T-cell (primary cell): ENCODE data around the gene ING4. TPM values are rescaled to one million over a fixed set of nuclear protein-coding genes. Genes with fewer than 3 reads are reported as not detected.
A peak's percentile ranks its signal among the peaks of the same experiment; 100 is the strongest.

Experiments used
- ATAC-seq, 4 experiments: fragments of 200-7000 bp in 3 of 4; fragments of 150-1000 bp in 1 of 4; cut with Tn5 transposase; replicated peaks in 1 of 4; 1 replicate in 3 of 4; 2 replicates in 1 of 4; pipeline ENCODE4 v1.10.0; 2021; ENCODE audit warnings: moderate library complexity in 3 of 4, mild to moderate bottlenecking in 2 of 4, moderate number of reproducible peaks in 1 of 4
- CTCF ChIA-PET, 2 donors: fragments of 300-600 bp; sonication (Branson Sonifier 250); formaldehyde crosslinking; loops; one replicate each; lab custom pipeline; 2022; ENCODE audit warnings: antibody characterized with exemption in 2 of 2; lab: Charles Lee
- POLR2A ChIA-PET, 2 donors: fragments of 300-600 bp; sonication (Branson Sonifier 250); formaldehyde crosslinking; loops; one replicate each; lab custom pipeline; 2022; ENCODE audit warnings: antibody characterized with exemption in 2 of 2; lab: Charles Lee
- DNase-seq, 35 experiments: peaks; one replicate each; pipeline versions ENCODE4 v3.0.0 to v3.0.0-alpha.2; 2013 to 2023
- H3K27ac ChIP-seq: one replicate; pipeline ENCODE4 v1.5.1; 2013; ENCODE audit warnings: low read length
- H3K27me3 ChIP-seq, 2 experiments: replicated peaks in 1 of 2; 1 replicate in 1 of 2; 2 replicates in 1 of 2; pipeline versions ENCODE4 v1.6.1 to v1.7.0; 2013; ENCODE audit warnings: low read length in 1 of 2, mixed read lengths in 1 of 2; ENCODE audit not compliant: control insufficient read depth in 2 of 2, insufficient read depth in 2 of 2; ENCODE audit errors: extremely low read depth in 1 of 2
- H3K36me3 ChIP-seq, 2 donors: 1 replicate in 1 of 2; 2 replicates in 1 of 2; pipeline versions ENCODE4 v1.6.1 to v1.7.0; 2013; ENCODE audit warnings: low read length in 1 of 2; ENCODE audit not compliant: control insufficient read depth in 2 of 2, insufficient read depth in 1 of 2; ENCODE audit errors: extremely low read depth in 1 of 2
- H3K4me1 ChIP-seq, 2 experiments: 1 replicate in 1 of 2; 2 replicates in 1 of 2; pipeline versions ENCODE4 v1.6.1 to v1.7.0; 2013; ENCODE audit warnings: low read length in 2 of 2, mixed read lengths in 1 of 2; ENCODE audit not compliant: insufficient read depth in 2 of 2, control insufficient read depth in 1 of 2; ENCODE audit errors: extremely low read depth in 1 of 2
- H3K4me3 ChIP-seq, 2 donors: 1 replicate in 1 of 2; 2 replicates in 1 of 2; pipeline versions ENCODE4 v1.5.1 to v1.7.0; 2013; ENCODE audit warnings: mild to moderate bottlenecking in 2 of 2, low read length in 1 of 2, moderate library complexity in 1 of 2; ENCODE audit not compliant: control insufficient read depth in 1 of 2; ENCODE audit errors: extremely low read depth in 1 of 2
- H3K9me3 ChIP-seq: 2 replicates; pipeline ENCODE4 v1.7.0; 2013
- H3K27ac Mint-ChIP-seq, 2 donors: one replicate each; pipeline ENCODE4 v1.8.0; 2020 to 2021; ENCODE audit warnings: mild to moderate bottlenecking in 2 of 2, mixed read lengths in 2 of 2
- H3K27me3 Mint-ChIP-seq, 2 donors: one replicate each; pipeline ENCODE4 v1.8.0; 2021 to 2022; ENCODE audit warnings: mixed read lengths in 2 of 2
- H3K36me3 Mint-ChIP-seq: one replicate; pipeline ENCODE4 v1.8.0; 2021; ENCODE audit warnings: mixed read lengths
- H3K4me1 Mint-ChIP-seq, 3 donors: one replicate each; pipeline ENCODE4 v1.8.0; 2020 to 2022; ENCODE audit warnings: mixed read lengths in 3 of 3, mild to moderate bottlenecking in 1 of 3
- H3K4me3 Mint-ChIP-seq, 3 donors: one replicate each; pipeline ENCODE4 v1.8.0; 2020 to 2022; ENCODE audit warnings: mild to moderate bottlenecking in 3 of 3, mixed read lengths in 3 of 3, moderate library complexity in 3 of 3
- H3K9me3 Mint-ChIP-seq, 3 donors: one replicate each; pipeline ENCODE4 v1.8.0; 2020 to 2022; ENCODE audit warnings: mixed read lengths in 3 of 3
- WGBS: methylation state at CpG from one replicate; pipeline ENCODE4 v1.1.5; 2013; ENCODE audit warnings: missing lambda C conversion rate; ENCODE audit not compliant: insufficient coverage; 5-methylcytosine and 5-hydroxymethylcytosine counted together
- total RNA-seq, 35 experiments: library from RNA in 6 of 35; stranded (reverse) in 6 of 35; fragments of 120-200 nt in 1 of 35; gene quantifications; one replicate each; pipeline versions ENCODE4 v1.2.1 to v1.2.4 and lab custom pipeline; 2013 to 2026

The ING4 gene
- total RNA-seq, 5 donors from 2014 or later (not counting 1 experiment from before 2014, with no cell fraction given), result 34.0 to 71.3 (median 64.5) TPM

DNA sequence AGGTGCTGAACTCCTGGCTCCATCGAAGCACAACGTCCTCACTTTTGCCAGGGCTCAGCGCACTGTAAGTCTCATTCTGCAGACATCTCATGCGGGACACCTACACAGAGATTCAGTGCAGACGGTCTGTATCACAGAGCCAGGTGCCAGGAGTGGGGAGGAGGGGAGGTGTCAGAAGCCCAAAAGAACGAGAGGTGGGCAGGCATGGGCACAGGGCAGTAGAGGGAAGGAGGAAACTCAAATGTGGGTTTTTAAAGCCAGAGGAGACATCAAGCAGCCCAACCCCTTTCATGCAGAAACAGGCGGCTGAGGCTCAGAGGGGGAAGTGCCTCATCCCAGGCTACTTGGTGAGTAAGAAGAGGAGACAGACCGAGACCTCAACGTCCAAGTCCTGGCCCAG lies 24.6 kb downstream of the ING4 start:
- Mint-ChIP-seq H3K27me3 (no peaks in the 10 kb centered on the region), H3K36me3 (peaks cover 3% of the 10 kb centered on the region), H3K9me3 (peaks cover 0 to 4% (median 3%) of the 10 kb centered on the region in 3 donors), H3K27ac (no peak overlapping the region), H3K4me3 (no peak overlapping the region), H3K4me1 (peaks cover 22 to 31% (median 24%) of the 10 kb centered on the region in 3 donors)
- H3K27me3 ChIP-seq, result peaks cover 0 to 3% of the 10 kb centered on the region in 2 experiments
- ATAC-seq (no peak), DNase-seq (no peak)
- no peak overlapping the region for H3K27ac ChIP-seq
- H3K4me3 ChIP-seq, result no peak overlapping the region
- peaks cover 12 to 32% of the 10 kb centered on the region in 2 experiments for H3K4me1 ChIP-seq
- ChIA-PET CTCF (no interaction called here), POLR2A (no interaction called here)
- WGBS, result 73% methylated on average over 8 of the region's 9 CpGs
- no peaks in the 10 kb centered on the region for H3K9me3 ChIP-seq
- no peaks in the 10 kb centered on the region for H3K36me3 ChIP-seq

DNA sequence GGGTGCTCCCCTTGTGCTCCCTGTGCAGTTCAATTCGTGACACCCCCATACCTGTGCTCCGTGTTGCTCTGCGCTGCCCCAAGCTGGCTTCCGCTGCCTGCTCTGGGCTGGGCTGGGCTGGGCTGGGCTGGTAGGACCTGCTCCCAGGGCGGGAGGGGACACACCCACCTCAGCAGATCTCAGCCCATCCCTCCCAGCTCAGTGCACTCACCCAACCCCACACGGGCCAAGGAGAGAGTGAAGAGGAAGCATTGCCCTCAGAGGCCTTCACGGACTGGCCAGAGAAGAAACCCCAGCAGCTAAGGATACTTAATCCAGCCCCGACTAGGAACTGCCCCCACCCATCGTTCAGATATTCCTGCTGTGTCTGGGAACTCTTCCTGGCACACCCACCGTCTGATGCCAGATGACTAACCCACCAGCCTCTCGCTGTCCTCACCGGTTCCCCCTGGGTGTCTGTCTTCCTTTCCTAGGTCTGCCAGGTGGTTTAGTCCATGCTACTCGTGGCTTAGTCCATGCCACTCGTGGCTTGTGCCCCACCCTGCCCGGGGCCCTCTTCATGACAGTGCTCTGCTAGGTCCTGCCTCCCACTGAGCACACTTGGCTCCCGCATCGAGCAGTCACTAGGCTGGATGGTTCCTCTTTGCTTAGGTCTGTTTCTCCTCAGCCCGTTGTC lies 26.9 kb downstream of the ING4 start, which contains the start of gene LPAR5:
TSS of gene LPAR5 (minus strand) at position 104 of the 676 bp plus-strand sequence. CDS start 14,711 bp downstream, outside the sequence.
- 68% methylated on average over 14 of the region's 18 CpGs for WGBS
- ChIA-PET CTCF (interaction anchor here (1.0 to 1.6 kb wide), 2 partner anchors 13 to 22 kb away, joined by 3 to 5 read pairs; no protein-coding TSS in a partner anchor), POLR2A (interaction anchor here in 1 of 2 donors (0.5 to 0.6 kb wide), 2 partner anchors 17 to 53 kb away, joined by 3 to 5 read pairs; partner anchors contain the start of gene ZNF384)
- H3K36me3 ChIP-seq, result no peaks in the 10 kb centered on the region
- peaks cover 0 to 3% of the 10 kb centered on the region in 2 experiments for H3K27me3 ChIP-seq
- DNase-seq (peak in 5 of 35 experiments; percentile 29 to 49 (median 36)), ATAC-seq (peak; percentile 51 to 67 (median 65))
- Mint-ChIP-seq H3K27me3 (no peaks in the 10 kb centered on the region), H3K4me3 (peak within 1 kb of the TSS; percentile 72 to 80 (median 74)), H3K9me3 (no peaks in the 10 kb centered on the region), H3K4me1 (peaks cover 45 to 54% (median 47%) of the 10 kb centered on the region in 3 donors), H3K27ac (peak within 1 kb of the TSS; percentile 84 to 88), H3K36me3 (no peaks in the 10 kb centered on the region)
- H3K9me3 ChIP-seq, result no peaks in the 10 kb centered on the region
- peak within 1 kb of the TSS; percentile 74 for H3K27ac ChIP-seq
- peaks cover 29 to 55% of the 10 kb centered on the region in 2 experiments for H3K4me1 ChIP-seq
- peak within 1 kb of the TSS; percentile 45 to 52 for H3K4me3 ChIP-seq

DNA sequence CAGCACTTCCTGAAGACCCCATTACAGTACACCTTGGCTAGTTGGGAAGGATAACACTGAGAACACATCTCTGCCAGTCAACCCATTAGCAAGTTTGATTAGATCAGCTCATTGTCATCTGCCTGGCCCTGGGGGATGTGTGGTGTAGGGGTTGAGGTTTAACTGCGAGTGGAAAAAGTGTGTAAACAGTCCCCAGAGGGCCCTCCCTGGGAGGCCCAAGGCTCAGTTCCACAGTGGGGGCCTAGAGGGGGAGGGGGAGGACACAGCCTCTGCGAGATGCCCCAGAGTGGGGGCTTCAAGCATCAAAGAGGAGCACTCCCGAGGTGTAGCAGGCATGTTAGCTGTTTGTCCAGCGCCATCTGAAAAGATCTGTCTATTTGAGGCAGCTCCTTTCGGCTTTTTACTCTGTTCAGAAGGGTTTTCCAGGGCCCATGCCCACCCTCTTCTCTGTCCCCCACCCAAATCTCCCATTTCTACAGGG lies 27.5 kb downstream of the ING4 start:
- Histone ChIP-seq H3K27me3 (peaks cover 0 to 3% of the 10 kb centered on the region in 2 experiments), H3K4me3 (peak overlapping the region; percentile 45 to 52), H3K4me1 (peaks cover 32 to 61% of the 10 kb centered on the region in 2 experiments), H3K9me3 (no peaks in the 10 kb centered on the region), H3K27ac (peak overlapping the region; percentile 74), H3K36me3 (no peaks in the 10 kb centered on the region)
- Mint-ChIP-seq H3K27ac (peak overlapping the region; percentile 84 to 88), H3K9me3 (no peaks in the 10 kb centered on the region), H3K36me3 (no peaks in the 10 kb centered on the region), H3K4me3 (peak overlapping the region; percentile 72 to 80 (median 74)), H3K4me1 (peaks cover 50 to 60% (median 53%) of the 10 kb centered on the region in 3 donors), H3K27me3 (no peaks in the 10 kb centered on the region)
- ATAC-seq (peak; percentile 31 to 59 (median 57)), DNase-seq (peak in 6 of 35 experiments; percentile 30 to 44 (median 38))
- ChIA-PET POLR2A (interaction anchor here in 1 of 2 donors (0.5 to 0.6 kb wide), 2 partner anchors 17 to 54 kb away, joined by 3 to 5 read pairs; partner anchors contain the start of gene ZNF384), CTCF (interaction anchor here (0.6 to 1.6 kb wide), 3 partner anchors 12 to 94 kb away, joined by 3 to 5 read pairs (median 4); no protein-coding TSS in a partner anchor)
- WGBS, result 27% methylated on average over 5 of the region's 5 CpGs

DNA sequence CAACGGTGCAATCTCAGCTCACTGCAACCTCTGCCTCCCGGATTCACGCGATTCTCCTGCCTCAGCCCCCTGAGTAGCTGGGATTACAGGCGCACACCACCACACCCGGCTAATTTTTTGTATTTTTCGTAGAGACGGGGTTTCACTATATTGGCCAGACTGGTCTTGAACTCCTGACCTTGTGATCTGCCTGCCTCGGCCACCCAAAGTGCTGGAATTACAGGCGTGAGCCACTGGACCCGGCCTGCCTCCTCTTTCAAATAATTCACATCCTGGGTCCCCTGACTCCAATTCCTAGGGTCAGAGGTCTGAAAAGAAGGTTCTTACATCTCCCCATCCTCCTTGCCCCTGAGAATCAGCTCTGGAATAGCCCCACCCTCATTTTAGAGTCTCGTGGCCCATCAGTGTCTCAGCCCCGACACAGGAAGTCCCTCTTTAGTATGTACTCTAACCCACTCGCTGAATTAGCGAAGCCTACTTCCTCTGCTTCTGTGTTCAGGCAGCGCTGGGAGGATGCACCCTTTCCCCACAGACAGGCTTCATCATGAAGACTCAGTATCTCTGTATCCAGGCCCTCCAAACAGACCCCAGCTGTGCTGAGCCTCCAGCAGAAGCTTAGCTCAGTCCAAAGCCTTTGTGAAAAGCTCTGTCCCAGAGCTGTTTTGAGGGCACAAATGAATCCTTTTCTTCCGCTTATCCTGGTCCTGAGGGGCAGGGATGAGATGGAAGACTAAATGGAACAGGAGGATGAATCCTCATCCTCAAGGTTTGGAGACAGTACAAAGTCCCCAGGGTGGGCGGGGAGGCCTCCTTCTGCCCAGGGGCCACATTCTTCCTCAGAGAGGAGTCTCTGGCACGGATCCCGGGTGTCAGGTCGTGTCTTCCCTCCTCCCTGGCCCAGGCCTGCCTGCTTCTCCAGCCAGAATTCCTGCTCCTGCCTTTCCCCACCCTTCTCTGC lies 30.6 kb downstream of the ING4 start:
- Histone ChIP-seq H3K27me3 (peaks cover 0 to 3% of the 10 kb centered on the region in 2 experiments), H3K4me3 (peak overlapping the region; percentile 38 to 41), H3K36me3 (no peaks in the 10 kb centered on the region), H3K4me1 (peaks cover 32 to 78% of the 10 kb centered on the region in 2 experiments), H3K27ac (peak overlapping the region; percentile 90), H3K9me3 (no peaks in the 10 kb centered on the region)
- Mint-ChIP-seq H3K36me3 (no peaks in the 10 kb centered on the region), H3K4me1 (peaks cover 61 to 67% (median 63%) of the 10 kb centered on the region in 3 donors), H3K27ac (peak overlapping the region; percentile 98 to 99), H3K4me3 (peak overlapping the region; percentile 79 to 88 (median 82)), H3K27me3 (no peaks in the 10 kb centered on the region), H3K9me3 (no peaks in the 10 kb centered on the region)
- WGBS, result 43% methylated on average over 18 of the region's 21 CpGs
- POLR2A ChIA-PET, result interaction anchor here (0.5 to 1.3 kb wide), 4 partner anchors 12 to 197 kb away, joined by 3 to 4 read pairs (median 4); no protein-coding TSS in a partner anchor
- CTCF ChIA-PET, result interaction anchor here (0.5 to 1.4 kb wide), 5 partner anchors 52 to 1272 kb away, joined by 3 to 6 read pairs (median 4); partner anchors contain the start of gene MLF2 (in 1 of the 2)
- ATAC-seq, result peak; percentile 67 to 79 (median 76)
- DNase-seq, result peak in 34 of 35 experiments; percentile 32 to 76 (median 50)

DNA sequence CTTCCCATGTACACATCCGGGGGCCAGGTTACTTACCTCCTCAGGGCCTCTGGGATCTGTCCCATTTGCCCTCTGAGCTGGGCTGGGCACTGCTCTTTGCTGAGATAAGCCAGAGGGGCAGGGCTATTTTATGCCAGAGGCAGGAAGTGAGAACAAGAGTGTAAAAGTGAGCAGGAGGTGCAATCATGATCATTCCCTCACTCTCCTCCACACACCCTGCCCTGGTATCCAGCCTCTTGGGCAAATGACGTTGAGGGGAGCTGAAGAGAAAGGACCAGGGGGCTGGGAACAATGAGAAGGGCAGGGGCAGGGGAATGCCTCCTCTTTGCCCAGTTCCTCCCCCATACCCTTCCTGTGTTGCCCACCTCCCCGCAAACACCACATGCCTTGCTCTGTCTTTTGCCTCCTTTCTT lies 31.4 kb downstream of the ING4 start:
- Histone ChIP-seq H3K36me3 (no peaks in the 10 kb centered on the region), H3K4me1 (peaks cover 37 to 85% of the 10 kb centered on the region in 2 experiments), H3K9me3 (no peaks in the 10 kb centered on the region), H3K27me3 (peaks cover 0 to 3% of the 10 kb centered on the region in 2 experiments), H3K4me3 (peak overlapping the region; percentile 38 to 41), H3K27ac (peak overlapping the region; percentile 90)
- DNase-seq, result peak in 3 of 35 experiments; percentile 19 to 44 (median 37)
- peaks cover 67 to 72% (median 68%) of the 10 kb centered on the region in 3 donors for H3K4me1 Mint-ChIP-seq
- WGBS, result 78% methylated on average over 2 of the region's 3 CpGs
- H3K27ac Mint-ChIP-seq, result peak overlapping the region; percentile 98 to 99
- no peaks in the 10 kb centered on the region for H3K9me3 Mint-ChIP-seq
- H3K27me3 Mint-ChIP-seq, result no peaks in the 10 kb centered on the region
- H3K4me3 Mint-ChIP-seq, result peak overlapping the region; percentile 79 to 88 (median 82)
- ATAC-seq, result peak; percentile 13 to 32 (median 25)
- no peaks in the 10 kb centered on the region for H3K36me3 Mint-ChIP-seq
- ChIA-PET POLR2A (interaction anchor here (0.6 to 1.3 kb wide), 3 partner anchors 13 to 198 kb away, joined by 3 to 4 read pairs (median 3); partner anchors contain the start of gene ZNF384 (in 1 of the 2)), CTCF (interaction anchor here (0.5 to 1.4 kb wide), 6 partner anchors 53 to 1273 kb away, joined by 3 to 6 read pairs (median 4); partner anchors contain the start of gene MLF2 (in 1 of the 2))
